ENCODE results near the gene HOXC10. TPM values are rescaled to one million over a fixed set of nuclear protein-coding genes. Genes with fewer than 3 reads are reported as not detected.

The HOXC10 gene
- total RNA-seq, 1 donor from 2014 or later, result 0.85 TPM

DNA sequence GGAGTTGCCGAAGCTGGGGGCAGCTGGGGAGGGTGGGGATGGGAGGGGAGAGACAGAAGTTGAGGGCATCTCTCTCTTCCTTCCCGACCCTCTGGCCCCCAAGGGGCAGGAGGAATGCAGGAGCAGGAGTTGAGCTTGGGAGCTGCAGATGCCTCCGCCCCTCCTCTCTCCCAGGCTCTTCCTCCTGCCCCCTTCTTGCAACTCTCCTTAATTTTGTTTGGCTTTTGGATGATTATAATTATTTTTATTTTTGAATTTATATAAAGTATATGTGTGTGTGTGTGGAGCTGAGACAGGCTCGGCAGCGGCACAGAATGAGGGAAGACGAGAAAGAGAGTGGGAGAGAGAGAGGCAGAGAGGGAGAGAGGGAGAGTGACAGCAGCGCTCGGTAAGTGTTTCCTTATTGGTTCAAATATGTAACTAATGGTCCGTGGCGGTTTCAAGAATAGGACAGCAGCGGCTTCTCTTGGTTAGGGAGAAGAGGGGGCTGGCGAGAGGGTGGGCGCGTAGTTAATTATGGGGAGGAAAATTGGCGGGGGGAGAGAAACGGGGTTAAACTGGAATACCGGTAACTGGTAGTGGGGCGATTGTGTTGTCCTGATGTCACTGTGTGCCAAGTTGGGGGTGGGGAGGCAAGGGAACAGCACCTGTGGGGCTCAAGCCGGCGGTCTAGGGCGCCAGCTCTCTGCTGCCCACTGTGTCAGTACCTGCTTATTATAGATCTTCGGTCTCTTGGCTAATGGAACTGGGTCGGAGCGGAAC lies 32.3 kb downstream of the HOXC10 start:
- no peak for DNase-seq

DNA sequence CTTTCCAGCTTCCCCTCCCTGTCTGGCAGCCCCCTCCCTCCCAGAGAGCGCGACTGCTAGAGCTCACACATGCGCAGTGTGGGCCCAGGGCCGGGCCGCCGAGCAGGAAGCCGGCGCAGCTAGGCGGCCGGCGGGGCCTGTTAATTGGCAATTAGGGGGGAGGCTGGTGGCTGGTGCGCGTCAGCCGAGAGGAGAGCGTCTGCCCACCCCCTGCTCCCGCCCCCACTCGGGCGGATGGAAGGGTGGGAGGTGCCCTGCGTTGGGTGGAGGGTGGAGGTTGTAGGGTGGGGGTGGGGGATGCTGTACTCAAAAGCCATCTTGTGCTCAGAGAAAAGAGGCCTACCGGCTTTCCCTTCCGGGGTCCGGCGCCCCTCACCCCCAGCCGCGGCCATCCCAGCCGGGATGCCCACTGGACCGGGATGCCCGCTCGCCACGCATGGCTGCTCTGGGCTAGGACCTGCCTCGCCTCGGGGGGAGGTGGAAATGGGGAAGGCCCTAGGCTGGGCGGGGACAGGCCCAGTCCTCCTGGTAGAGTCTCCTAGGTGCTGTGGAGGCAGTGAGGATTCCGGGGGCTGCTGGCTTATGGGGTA lies 33.0 kb downstream of the HOXC10 start:
- DNase-seq, result peak; percentile 36

DNA sequence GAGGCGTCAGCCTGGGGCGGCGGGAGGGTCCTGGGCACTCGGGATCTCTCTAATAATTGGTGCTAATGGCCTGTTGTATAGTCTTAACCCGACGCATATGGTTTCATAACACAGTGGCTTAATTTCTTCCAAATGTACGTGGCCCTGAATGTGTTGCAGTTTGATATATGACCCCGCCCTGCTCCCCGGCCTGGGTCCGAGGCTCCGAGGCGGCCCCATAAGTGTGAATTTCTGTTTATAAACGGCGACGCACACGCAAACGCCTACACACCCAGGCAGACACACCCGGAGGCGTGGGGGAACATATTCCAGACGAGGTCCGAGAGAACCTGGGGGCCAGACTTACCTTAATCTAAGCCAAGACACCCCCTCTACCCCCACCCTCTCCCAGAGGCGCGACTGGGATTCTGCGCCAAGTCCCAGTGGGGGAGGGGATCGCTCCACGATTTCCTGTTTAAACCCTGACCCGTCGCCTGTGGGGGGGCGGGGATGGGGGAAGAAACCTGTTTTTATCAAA lies 33.6 kb downstream of the HOXC10 start:
- DNase-seq, result no peak

DNA sequence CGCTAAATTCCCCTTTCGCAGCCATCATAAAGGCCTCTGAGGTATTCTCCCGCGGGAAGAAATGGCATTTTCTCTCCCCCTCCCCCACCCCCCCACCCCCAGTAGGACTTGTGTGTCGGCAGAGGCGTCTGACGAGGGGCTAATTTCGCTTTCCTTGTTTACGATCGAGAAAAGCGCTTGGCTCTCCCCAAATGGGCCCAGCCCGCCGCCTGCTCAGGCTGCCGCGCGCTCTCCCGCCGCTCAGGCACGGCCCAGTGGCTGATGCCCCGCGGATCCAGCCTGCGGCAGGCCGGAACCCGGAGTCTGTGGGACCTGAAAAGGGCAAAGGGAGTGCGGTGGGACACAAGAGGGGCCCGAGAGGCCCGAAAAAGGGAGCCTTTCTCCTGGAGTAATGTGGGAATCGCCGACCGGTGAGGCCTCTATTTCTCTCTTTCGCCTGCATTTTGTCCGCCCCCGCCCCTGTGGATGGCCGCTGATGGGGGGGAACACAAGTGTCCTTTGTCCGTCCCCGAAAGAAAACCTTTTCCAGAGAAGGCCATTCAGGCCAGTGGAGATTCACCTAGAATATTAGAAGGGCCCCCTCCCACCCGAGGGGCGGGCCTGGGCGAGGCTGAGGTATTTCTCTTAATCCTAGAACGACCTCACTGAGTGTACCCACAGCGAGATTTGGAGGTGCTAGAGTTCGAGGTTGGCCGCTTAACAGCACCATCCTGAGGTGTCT lies 34.3 kb downstream of the HOXC10 start:
- no peak for DNase-seq

DNA sequence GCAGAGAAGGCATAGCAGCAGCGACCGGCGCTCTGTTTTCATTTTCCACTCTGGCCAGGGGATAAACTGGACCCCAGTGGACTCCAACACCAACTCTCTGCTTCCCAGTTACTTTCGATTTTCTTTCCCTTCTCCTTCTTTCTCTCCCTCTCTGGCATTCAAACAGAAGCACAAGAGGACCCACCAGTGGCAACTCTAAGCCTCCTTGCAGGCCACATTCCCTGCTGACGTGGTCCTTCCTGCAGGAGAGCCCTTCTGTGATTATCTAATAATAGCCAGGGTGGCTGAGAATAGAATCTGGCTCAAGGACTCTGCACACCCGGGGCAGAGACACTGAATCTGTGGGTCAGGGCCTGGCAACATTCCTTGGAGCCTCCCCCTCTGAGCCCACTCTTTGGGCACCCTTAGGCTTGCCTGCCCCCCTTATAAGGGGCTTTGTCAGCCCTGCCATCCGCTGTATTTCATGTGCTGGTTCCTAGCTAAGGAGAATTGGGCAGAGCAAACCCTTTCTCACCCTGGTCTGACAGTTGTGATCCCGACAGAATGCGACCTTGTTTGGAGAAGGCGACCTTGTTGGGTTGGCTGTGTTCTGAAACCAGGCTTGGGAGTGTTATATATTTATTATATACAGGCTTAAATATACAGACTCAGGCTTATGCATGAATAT lies 35.1 kb downstream of the HOXC10 start:
- DNase-seq, result no peak

DNA sequence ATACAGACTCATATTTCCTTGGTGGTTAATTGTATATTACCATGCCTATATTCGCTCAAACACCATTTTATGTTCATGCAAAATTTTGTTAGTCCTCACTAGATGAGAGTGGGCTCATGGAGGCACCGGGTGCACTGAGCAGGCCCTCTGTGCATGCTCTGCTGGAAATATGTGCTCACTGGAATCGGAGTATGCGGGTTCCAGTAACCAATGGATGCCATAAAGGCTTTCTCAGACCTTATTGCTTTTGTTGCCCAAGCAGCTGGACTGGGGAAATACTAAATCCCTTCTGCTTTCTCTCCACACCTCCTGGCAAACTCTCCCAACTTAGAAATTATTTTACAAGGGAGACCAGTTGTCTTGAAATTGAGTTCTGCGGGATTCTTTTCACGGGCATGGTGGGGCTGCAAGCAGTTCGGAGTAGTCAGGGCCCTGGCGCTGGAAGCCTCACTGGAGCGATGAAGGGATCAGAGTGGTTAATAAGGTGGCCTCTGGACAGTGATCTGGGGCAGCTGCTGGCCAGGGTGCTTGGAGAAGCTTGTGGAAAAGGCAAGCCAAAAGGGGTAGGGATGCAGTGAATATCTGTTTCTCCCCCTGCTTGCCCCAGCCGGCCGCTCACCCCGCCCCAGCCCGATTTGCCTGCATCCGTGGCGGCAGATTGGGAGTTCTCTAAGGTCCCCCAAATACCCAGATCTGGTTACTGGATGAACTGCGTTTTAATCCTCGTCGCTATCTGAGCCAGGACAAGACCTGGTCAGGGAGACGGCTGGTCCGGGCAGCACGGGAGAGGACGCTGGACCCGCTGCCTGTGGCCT lies 35.9 kb downstream of the HOXC10 start:
- DNase-seq, result no peak

DNA sequence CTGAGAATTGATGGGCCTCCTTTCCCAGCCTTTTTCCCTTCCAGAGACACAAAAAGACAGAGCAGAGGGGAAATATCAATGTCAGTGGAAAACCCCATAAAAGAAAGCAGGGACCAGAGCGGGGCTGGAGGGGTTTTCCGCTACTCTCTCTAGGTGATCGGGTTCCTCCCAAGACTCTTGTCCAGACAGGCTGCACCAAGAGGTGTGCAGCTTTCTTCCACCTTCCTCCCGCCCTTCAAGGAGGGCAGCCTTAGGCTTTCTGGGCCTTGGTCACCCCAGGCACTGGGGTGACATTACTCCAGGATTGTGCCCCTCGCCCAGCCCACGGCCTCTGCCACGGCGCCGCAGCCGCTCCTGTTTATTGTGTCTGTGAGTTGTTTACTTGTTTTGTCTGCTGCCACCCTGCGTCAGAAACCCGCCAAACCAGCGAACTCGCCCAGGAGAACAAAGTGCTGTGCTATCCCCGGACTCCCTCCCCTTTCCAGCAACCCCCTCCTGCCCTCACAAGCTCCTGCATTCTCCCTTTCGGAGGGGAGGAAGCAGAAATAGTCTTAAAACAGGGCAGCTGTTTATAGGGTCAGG lies 36.6 kb downstream of the HOXC10 start:
- no peak for DNase-seq

DNA sequence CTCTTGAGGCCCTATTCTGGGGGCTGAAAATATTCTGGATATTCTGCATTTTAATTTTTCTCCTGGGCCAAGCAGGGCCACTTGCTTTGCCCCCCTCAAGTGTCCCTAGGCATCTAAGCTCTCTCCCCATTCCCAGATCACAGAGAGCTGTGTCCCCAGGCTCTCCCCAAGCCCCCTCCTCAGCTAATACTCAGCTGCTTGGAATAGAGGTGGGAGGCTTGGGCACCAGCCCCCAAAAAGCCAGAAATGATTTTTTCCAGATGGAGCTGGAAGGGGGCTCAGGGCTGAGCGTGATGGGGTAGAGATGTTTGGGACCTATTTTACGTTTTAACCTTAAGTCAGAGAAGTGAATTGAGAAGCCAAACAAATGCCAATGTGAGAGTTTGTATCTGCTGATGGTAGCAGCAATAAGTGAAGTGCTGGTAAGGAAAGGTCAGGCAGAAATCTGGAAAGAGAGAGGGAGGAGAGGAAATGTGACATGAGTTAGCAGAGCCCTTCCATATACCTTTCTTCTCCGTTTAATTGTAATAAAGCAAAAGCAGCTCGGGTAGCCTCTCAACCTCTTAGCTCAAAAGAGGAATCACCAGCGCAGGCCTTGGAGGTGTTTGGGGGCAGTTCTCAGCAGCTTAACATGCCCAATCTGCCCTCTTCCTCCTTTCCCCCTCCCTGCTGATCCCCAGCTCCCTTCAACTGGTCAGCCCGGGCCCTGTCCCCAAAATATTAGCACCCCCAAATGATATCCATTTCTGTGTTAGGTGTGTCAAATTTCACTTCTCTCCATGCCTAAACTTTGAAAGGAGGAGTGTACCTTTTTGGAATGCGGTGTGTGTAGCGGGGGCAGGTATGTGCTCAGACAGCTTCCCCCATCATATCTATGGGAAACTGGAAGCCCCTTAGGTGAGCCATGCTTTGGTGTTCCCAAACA lies 38.3 kb downstream of the HOXC10 start:
- no peak for DNase-seq

DNA sequence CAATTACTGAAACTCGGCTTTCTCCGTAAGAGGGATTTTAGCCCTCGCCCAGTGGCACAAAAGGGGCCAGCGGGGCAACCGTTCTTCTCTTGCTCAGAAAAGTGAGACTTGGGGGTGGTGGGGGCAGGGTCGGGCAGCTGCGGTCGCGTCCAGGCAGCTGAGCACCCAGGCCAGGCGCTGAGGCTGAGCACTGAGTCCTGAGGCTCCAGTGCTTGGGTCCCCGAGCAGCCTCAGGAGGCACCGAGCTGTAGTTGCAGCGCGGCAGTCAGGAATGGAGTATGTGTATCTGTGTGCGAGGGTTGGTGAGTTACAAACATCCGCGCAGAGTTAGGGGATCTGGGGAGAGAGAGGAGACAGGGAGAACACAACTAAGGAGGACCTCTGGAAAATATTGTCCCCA lies 39.2 kb downstream of the HOXC10 start:
- DNase-seq, result no peak

DNA sequence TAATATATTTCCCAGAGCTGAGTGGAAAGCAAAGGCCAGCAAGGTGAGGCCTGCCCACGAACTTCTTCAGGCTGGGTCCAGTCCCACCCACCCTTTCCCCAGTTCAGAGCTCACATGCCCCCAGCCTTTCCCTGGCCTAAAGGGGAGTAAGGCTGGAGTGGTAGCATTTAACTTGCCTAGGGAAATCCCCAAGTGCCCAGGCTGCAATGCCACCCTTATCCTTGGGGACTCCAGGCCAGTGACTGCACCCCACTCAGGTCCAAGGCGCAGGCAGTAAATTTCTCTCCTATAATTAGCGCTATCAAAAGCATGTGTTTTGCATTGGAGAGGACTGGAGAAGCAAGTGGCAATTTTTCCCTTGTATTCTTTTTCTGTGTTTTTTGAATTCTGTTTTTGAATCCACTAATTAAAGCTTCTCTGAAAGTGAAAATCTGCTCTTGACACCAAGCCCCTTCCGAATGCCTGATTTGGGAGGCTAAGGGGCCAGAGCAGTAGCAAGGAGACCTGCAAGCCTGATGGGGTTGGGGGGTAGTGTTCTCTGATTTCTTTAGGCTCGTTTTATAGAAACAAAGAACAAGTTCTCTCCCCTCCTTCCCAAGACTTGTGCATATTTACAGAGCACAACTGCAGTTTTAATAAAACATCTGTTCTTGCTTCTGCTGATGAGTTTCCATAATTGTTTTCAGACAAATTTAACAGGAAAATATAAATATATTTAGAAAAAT lies 39.8 kb downstream of the HOXC10 start:
- no peak for DNase-seq

DNA sequence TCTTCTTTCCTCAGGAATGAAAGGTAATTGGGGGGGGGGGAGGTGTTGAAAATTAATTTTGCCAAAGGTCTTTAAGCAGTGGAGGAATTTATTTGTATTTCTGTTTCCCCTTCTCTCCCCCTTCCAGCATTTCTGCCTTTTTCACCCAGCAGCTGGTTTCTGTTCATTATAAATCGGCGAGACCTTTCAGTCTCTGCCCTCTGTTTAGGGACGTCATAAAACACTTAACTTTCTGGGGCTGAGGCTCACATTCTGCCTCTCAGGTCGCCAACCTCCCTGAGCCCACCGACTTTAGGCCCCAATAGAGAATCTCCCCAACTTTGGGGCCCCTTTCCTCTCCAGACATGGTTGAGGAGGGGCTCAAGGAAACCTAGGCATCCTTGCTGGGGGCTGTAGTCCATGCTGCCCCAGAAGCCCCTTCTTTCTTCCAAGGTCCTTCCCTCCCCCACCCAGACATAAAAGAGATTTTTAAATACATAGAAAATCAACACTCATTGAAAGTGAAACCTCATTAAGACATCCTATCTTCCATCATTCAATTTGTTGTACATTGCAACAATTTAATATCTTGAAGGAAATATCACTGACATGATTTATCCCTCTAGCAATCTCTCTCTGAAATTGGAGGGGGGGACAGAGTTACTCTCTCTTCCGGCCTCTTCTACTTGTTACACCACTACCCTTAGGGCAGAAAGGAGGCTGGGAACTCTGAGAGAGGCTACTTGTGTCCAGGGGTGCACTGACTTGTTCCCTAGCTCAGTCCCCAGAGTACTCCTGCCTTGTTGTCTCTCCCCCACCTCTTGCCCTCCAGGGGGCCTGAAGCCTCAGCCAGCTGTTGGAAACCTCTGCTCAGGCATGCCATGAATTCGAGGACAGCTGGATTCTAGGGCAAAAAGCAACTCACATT lies 40.8 kb downstream of the HOXC10 start:
- DNase-seq, result no peak

DNA sequence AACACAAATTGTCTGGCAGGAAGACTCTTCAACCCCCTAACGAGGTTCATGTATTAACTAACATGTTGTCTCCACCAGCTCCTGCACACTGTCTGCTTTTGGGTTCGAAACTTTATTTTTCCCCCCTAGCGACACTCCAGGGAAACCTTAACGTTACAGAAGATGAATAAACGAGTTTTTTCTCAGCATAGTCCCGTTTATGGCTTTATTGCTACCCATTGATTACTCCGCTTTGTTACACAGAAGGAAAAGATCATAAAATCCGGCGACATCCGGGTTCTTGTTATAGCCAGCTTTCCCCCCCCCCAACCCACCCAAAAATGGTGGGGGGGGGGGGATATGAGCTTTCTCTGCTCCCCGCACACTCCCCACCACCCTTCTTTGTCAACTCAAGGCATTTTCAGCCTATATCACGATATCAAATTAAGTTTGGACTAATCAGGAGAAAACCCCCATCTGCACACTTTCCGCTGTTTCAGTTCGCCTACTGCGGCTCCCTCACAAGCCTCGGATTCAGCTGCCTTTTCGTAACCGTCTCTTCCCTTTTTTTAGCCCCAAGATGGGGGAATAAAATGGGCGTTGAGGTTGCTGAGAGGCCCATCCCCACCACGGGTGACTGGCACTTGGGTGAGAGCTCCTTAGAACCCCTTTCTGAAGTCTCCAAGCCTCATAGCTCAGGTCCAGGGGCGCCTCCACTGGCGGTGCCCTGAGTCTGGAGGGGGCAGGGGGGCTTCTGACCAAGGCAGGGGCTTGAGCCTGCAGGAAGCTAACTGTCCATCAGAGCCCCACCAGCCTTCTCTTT lies 41.9 kb downstream of the HOXC10 start:
- DNase-seq, result no peak

DNA sequence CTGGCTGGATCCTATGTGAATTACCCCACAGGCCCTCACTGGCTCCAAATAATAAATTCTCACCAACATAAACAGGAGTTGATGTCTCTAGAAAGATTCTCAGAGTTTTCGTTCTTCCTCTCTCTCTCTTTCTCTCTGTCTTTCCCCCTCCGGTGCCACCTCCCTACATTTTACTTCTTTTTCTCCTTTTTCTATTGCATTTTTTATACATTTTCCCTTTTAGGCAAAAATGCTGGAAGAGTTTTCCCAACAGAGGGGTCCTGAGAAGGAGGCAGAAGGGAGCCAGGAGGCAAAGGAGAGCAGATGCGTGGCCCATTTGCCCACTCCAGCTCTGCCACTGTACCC lies 42.5 kb downstream of the HOXC10 start:
- DNase-seq, result no peak

DNA sequence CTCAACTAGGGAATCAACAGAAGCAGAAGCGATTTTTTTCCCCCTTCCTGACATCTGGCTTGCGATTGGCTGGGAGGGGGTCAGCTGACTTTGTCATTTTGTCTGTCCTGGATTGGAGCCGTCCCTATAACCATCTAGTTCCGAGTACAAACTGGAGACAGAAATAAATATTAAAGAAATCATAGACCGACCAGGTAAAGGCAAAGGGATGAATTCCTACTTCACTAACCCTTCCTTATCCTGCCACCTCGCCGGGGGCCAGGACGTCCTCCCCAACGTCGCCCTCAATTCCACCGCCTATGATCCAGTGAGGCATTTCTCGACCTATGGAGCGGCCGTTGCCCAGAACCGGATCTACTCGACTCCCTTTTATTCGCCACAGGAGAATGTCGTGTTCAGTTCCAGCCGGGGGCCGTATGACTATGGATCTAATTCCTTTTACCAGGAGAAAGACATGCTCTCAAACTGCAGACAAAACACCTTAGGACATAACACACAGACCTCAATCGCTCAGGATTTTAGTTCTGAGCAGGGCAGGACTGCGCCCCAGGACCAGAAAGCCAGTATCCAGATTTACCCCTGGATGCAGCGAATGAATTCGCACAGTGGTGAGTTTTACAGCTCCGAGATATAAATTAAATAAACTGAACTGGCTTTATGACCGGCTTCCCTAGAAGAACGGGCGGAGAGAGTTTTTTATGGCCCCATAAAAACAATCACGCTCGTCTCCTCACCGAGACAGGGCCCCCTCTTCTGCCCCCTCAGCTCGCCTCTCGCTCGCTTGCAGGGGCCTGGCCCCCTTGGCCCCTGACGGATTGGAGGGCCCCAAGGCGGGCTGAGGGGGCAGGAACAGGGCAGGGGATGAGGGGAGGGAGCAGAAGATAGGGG lies 43.6 kb downstream of the HOXC10 start, which contains the start of gene HOXC6:
Gene HOXC6 (plus strand): TSS at position 127 of the 888 bp plus-strand sequence. CDS start 82 bp downstream, at position 209.
- DNase-seq, result no peak

DNA sequence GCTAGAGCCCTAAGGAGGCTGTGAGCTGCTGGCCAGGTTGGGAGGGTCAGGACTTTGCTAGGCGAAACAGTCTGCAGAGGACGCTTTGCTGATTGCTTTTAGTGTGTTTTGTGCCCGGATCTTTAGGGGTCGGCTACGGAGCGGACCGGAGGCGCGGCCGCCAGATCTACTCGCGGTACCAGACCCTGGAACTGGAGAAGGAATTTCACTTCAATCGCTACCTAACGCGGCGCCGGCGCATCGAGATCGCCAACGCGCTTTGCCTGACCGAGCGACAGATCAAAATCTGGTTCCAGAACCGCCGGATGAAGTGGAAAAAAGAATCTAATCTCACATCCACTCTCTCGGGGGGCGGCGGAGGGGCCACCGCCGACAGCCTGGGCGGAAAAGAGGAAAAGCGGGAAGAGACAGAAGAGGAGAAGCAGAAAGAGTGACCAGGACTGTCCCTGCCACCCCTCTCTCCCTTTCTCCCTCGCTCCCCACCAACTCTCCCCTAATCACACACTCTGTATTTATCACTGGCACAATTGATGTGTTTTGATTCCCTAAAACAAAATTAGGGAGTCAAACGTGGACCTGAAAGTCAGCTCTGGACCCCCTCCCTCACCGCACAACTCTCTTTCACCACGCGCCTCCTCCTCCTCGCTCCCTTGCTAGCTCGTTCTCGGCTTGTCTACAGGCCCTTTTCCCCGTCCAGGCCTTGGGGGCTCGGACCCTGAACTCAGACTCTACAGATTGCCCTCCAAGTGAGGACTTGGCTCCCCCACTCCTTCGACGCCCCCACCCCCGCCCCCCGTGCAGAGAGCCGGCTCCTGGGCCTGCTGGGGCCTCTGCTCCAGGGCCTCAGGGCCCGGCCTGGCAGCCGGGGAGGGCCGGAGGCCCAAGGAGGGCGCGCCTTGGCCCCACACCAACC lies 44.8 kb downstream of the HOXC10 start:
- no peak for DNase-seq

DNA sequence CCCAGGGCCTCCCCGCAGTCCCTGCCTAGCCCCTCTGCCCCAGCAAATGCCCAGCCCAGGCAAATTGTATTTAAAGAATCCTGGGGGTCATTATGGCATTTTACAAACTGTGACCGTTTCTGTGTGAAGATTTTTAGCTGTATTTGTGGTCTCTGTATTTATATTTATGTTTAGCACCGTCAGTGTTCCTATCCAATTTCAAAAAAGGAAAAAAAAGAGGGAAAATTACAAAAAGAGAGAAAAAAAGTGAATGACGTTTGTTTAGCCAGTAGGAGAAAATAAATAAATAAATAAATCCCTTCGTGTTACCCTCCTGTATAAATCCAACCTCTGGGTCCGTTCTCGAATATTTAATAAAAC lies 45.5 kb downstream of the HOXC10 start:
- DNase-seq, result no peak

Data from dermis blood vessel endothelial cell (primary cell).